ENCODE data around the gene OR51B6.

DNA sequence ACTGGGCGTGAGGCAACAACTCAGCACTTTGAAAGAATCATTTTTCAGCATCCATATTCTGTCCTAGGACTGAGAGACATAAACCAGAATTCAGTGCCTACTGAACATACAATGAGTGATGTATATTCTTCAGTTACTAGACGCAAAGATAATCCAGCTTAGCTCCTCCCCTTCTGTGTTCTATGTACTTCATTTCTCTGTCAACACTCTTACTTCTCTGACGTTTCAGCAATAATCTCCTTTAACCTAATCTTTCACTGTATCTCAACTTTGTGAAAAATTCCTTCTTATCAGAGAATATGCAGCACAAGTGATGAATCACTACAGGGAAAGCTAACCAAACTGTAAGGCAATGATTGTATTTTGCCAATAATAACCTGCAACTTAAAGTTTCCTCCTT lies 5.5 kb upstream of the OR51B6 start:
- TF ChIP-seq, protein P1, sequence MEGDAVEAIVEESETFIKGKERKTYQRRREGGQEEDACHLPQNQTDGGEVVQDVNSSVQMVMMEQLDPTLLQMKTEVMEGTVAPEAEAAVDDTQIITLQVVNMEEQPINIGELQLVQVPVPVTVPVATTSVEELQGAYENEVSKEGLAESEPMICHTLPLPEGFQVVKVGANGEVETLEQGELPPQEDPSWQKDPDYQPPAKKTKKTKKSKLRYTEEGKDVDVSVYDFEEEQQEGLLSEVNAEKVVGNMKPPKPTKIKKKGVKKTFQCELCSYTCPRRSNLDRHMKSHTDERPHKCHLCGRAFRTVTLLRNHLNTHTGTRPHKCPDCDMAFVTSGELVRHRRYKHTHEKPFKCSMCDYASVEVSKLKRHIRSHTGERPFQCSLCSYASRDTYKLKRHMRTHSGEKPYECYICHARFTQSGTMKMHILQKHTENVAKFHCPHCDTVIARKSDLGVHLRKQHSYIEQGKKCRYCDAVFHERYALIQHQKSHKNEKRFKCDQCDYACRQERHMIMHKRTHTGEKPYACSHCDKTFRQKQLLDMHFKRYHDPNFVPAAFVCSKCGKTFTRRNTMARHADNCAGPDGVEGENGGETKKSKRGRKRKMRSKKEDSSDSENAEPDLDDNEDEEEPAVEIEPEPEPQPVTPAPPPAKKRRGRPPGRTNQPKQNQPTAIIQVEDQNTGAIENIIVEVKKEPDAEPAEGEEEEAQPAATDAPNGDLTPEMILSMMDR (conservative IDR thresholded peaks at IDR 0.05): no peak
- TF ChIP-seq EZH2 (IDR thresholded peaks at IDR 0.05; ENCODE audit: low read depth): no peak

Data from PC-9 (cell line).